CD14-positive monocyte (primary cell): ENCODE data around the gene PAPPA. TPM values are rescaled to one million over a fixed set of nuclear protein-coding genes. Genes with fewer than 3 reads are reported as not detected.

ENCODE experiments used
- DNase-seq, 3 donors: peaks; one replicate each; pipeline ENCODE4 v3.0.0-alpha.2; 2011 to 2022
- H2AFZ ChIP-seq: 2 replicates; pipeline ENCODE4 v1.6.0; 2012; ENCODE audit warnings: mild to moderate bottlenecking, low read depth, low read length, inconsistent platforms; ENCODE audit not compliant: insufficient read depth, poor library complexity, severe bottlenecking
- H3K27ac ChIP-seq, 2 donors: 1 replicate in 1 of 2; 2 replicates in 1 of 2; pipeline ENCODE4 v1.5.1; 2012 to 2013; ENCODE audit warnings: low read length in 2 of 2, control low read depth in 1 of 2, inconsistent platforms in 1 of 2, low read depth in 1 of 2, mild to moderate bottlenecking in 1 of 2
- H3K27me3 ChIP-seq, 2 donors: one replicate each; pipeline versions ENCODE4 v1.6.0 to v1.6.1; 2011 to 2013; ENCODE audit warnings: low read length in 2 of 2; ENCODE audit not compliant: control insufficient read depth in 2 of 2, insufficient read depth in 2 of 2
- H3K36me3 ChIP-seq, 2 donors: replicated peaks in 1 of 2; 1 replicate in 1 of 2; 2 replicates in 1 of 2; pipeline versions ENCODE4 v1.5.1 to v1.6.1; 2012 to 2013; ENCODE audit warnings: low read length in 2 of 2, control low read depth in 1 of 2, inconsistent platforms in 1 of 2, mild to moderate bottlenecking in 1 of 2; ENCODE audit not compliant: insufficient read depth in 2 of 2, control insufficient read depth in 1 of 2
- H3K4me1 ChIP-seq, 2 donors: 1 replicate in 1 of 2; 2 replicates in 1 of 2; pipeline versions ENCODE4 v1.5.1 to v1.6.1; 2012 to 2013; ENCODE audit warnings: low read length in 2 of 2, control low read depth in 1 of 2, inconsistent platforms in 1 of 2, mild to moderate bottlenecking in 1 of 2, moderate library complexity in 1 of 2; ENCODE audit not compliant: insufficient read depth in 2 of 2, control insufficient read depth in 1 of 2
- H3K4me2 ChIP-seq: replicated peaks from 2 replicates; pipeline ENCODE3; 2012; ENCODE audit warnings: low read length, moderate library complexity, mild to moderate bottlenecking; ENCODE audit not compliant: poor library complexity, severe bottlenecking; ENCODE audit errors: extremely low read depth
- H3K4me3 ChIP-seq, 3 experiments: fragments of 200-600 bp in 1 of 3; sonication (generic) in 1 of 3; replicated peaks in 1 of 3; 1 replicate in 2 of 3; 2 replicates in 1 of 3; pipeline ENCODE4 v1.5.1; 2011 to 2013; ENCODE audit warnings: low read length in 3 of 3, mild to moderate bottlenecking in 3 of 3, control low read depth in 2 of 3, low read depth in 2 of 3, inconsistent platforms in 1 of 3, moderate library complexity in 1 of 3
- H3K79me2 ChIP-seq: 2 replicates; pipeline ENCODE4 v1.6.0; 2012; ENCODE audit warnings: mild to moderate bottlenecking, control low read depth, inconsistent platforms, low read length, moderate library complexity; ENCODE audit not compliant: insufficient read depth
- H3K9ac ChIP-seq: 2 replicates; pipeline ENCODE4 v1.6.0; 2017; ENCODE audit warnings: low read length, mild to moderate bottlenecking; ENCODE audit not compliant: insufficient read depth, poor library complexity, severe bottlenecking
- H3K9me3 ChIP-seq, 2 donors: replicated peaks in 1 of 2; 1 replicate in 1 of 2; 2 replicates in 1 of 2; pipeline versions ENCODE4 v1.5.1 to v1.6.1; 2012 to 2013; ENCODE audit warnings: low read length in 2 of 2, control low read depth in 1 of 2; ENCODE audit not compliant: control insufficient read depth in 1 of 2, insufficient read depth in 1 of 2
- H4K20me1 ChIP-seq: 2 replicates; pipeline ENCODE4 v1.6.0; 2012; ENCODE audit warnings: mild to moderate bottlenecking, low read length, control low read depth, moderate library complexity; ENCODE audit not compliant: insufficient read depth
- H3K27ac Mint-ChIP-seq, 7 donors: one replicate each; pipeline ENCODE4 v1.8.0; 2020; ENCODE audit warnings: mild to moderate bottlenecking in 7 of 7, mixed read lengths in 7 of 7, moderate library complexity in 6 of 7, inconsistent platforms in 2 of 7
- H3K27me3 Mint-ChIP-seq, 3 donors: one replicate each; pipeline ENCODE4 v1.8.0; 2021 to 2022; ENCODE audit warnings: low read depth in 3 of 3, mild to moderate bottlenecking in 3 of 3, mixed read lengths in 3 of 3, moderate library complexity in 3 of 3, inconsistent platforms in 1 of 3
- H3K36me3 Mint-ChIP-seq, 2 donors: one replicate each; pipeline ENCODE4 v1.8.0; 2020; ENCODE audit warnings: mixed read lengths in 2 of 2, inconsistent platforms in 1 of 2, mild to moderate bottlenecking in 1 of 2
- H3K4me1 Mint-ChIP-seq: one replicate; pipeline ENCODE4 v1.8.0; 2020; ENCODE audit warnings: mild to moderate bottlenecking, mixed read lengths
- H3K4me3 Mint-ChIP-seq, 2 donors: one replicate each; pipeline ENCODE4 v1.8.0; 2020; ENCODE audit warnings: mild to moderate bottlenecking in 2 of 2, mixed read lengths in 2 of 2, moderate library complexity in 1 of 2
- H3K9me3 Mint-ChIP-seq, 7 donors: one replicate each; pipeline ENCODE4 v1.8.0; 2020 to 2022; ENCODE audit warnings: mixed read lengths in 7 of 7, mild to moderate bottlenecking in 6 of 7, moderate library complexity in 6 of 7, inconsistent platforms in 2 of 7
- CTCF ChIP-seq: fragments of 200-600 bp; IDR thresholded peaks from one replicate; pipeline ENCODE4 v1.8.0; 2022; ENCODE audit warnings: antibody characterized with exemption, mild to moderate bottlenecking
- WGBS: methylation state at CpG from one replicate; pipeline ENCODE4 v1.1.5; 2013; ENCODE audit warnings: missing lambda C conversion rate; ENCODE audit not compliant: insufficient coverage; 5-methylcytosine and 5-hydroxymethylcytosine counted together
- intact Hi-C, 2 donors: fragments of 100-400 bp; cut with micrococcal nuclease; formaldehyde crosslinking; loops; one replicate each; pipeline versions ENCODE4 v1.15.0 to v1.15.1; 2023
- polyA plus RNA-seq, 3 donors: library from polyadenylated mRNA; depleted of rRNA in 1 of 3; unstranded in 2 of 3; stranded (reverse) in 1 of 3; fragments of 300-500 nt in 2 of 3; fragments of >200 nt in 1 of 3; fragmentation: Illumina TruSeq in 2 of 3; gene quantifications; 1 replicate in 2 of 3; 2 replicates in 1 of 3; pipeline ENCODE4 v1.2.3, GENCODE V29; 2012 to 2021

Gene PAPPA
- polyA plus RNA-seq, 3 donors, result not detected

GRCh38 chr9:116280529-116280928 lies 126.9 kb downstream of the PAPPA start:
- Histone ChIP-seq H3K4me1 (no peaks in the 10 kb centered on the region), H3K4me3 (no peak overlapping the region), H3K36me3 (no peaks in the 10 kb centered on the region), H3K9ac (no peak overlapping the region), H2AFZ (no peak overlapping the region), H3K9me3 (no peaks in the 10 kb centered on the region), H3K79me2 (no peaks in the 10 kb centered on the region), H3K4me2 (no peak overlapping the region), H4K20me1 (no peaks in the 10 kb centered on the region), H3K27ac (no peak overlapping the region), H3K27me3 (no peaks in the 10 kb centered on the region)
- no peak overlapping the region for H3K27ac Mint-ChIP-seq
- no CpG with 5 or more reads among the region's 1 CpG for WGBS
- intact Hi-C loops, result no loop called here
- no peak for TF ChIP-seq CTCF
- H3K27me3 Mint-ChIP-seq, result peaks cover 0 to 9% (median 0%) of the 10 kb centered on the region in 3 donors
- DNase-seq, result no peak
- H3K9me3 Mint-ChIP-seq, result peaks cover 0 to 4% (median 1%) of the 10 kb centered on the region in 7 donors
- H3K36me3 Mint-ChIP-seq, result no peaks in the 10 kb centered on the region
- H3K4me3 Mint-ChIP-seq, result no peak overlapping the region
- no peaks in the 10 kb centered on the region for H3K4me1 Mint-ChIP-seq

DNA sequence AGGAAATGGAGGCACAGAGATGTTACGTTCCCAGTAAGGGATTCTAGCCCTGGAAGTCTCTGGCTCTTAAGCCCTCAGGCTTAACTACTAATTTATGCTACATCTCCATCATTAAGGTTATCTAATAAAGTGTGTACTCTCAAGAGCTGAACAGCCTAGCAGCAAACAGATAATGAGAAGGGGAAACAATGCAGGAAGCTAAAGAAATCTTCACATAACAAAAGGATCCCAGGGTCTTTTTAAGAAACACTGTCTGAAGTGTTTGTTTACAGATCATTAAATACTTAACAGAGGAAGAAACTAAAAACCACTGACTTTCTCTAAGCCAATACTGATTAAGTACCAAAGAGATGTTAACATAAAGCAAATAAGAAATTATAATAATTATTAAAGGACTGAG lies 129.0 kb downstream of the PAPPA start:
- H3K4me3 ChIP-seq, result no peak overlapping the region
- Mint-ChIP-seq H3K27me3 (peaks cover 0 to 12% (median 0%) of the 10 kb centered on the region in 3 donors), H3K9me3 (peaks cover 0 to 4% (median 0%) of the 10 kb centered on the region in 7 donors), H3K36me3 (no peaks in the 10 kb centered on the region), H3K27ac (no peak overlapping the region), H3K4me1 (no peaks in the 10 kb centered on the region), H3K4me3 (no peak overlapping the region)
- H3K9me3 ChIP-seq, result no peaks in the 10 kb centered on the region
- no peaks in the 10 kb centered on the region for H4K20me1 ChIP-seq
- no peaks in the 10 kb centered on the region for H3K4me1 ChIP-seq
- no peak overlapping the region for H2AFZ ChIP-seq
- no peaks in the 10 kb centered on the region for H3K27me3 ChIP-seq
- WGBS, result no CpG with 5 or more reads among the region's 1 CpG
- H3K79me2 ChIP-seq, result no peaks in the 10 kb centered on the region
- no peak overlapping the region for H3K9ac ChIP-seq
- H3K4me2 ChIP-seq, result no peak overlapping the region
- intact Hi-C loops, result no loop called here
- H3K27ac ChIP-seq, result no peak overlapping the region
- TF ChIP-seq CTCF, result no peak
- no peak for DNase-seq
- no peaks in the 10 kb centered on the region for H3K36me3 ChIP-seq
